Stimulated activated effector memory CD8-positive, alpha-beta T cell treated with anti-CD3 and anti-CD28 coated beads, Interleukin-12 subunit alpha, Interleukin-12 subunit beta, amount 100 ng/mL, for 72 hours (primary cell): Measurements from ENCODE around the gene DAB1.

Source experiments
- ATAC-seq: fragments of 150-1000 bp; cut with Tn5 transposase; 2 replicates; pipeline ENCODE4 v1.10.0; 2021
- DNase-seq, 2 donors: peaks; one replicate each; pipeline ENCODE4 v3.0.0; 2021 to 2022; ENCODE audit warnings: low spot score in 2 of 2
- H3K27ac Mint-ChIP-seq: one replicate; pipeline ENCODE4 v1.8.0; 2022; ENCODE audit warnings: mild to moderate bottlenecking, mixed read lengths
- H3K36me3 Mint-ChIP-seq: one replicate; pipeline ENCODE4 v1.8.0; 2022; ENCODE audit warnings: mild to moderate bottlenecking, mixed read lengths
- H3K4me1 Mint-ChIP-seq: one replicate; pipeline ENCODE4 v1.8.0; 2022; ENCODE audit warnings: mixed read lengths
- H3K4me3 Mint-ChIP-seq: one replicate; pipeline ENCODE4 v1.8.0; 2022; ENCODE audit warnings: mild to moderate bottlenecking, mixed read lengths
- H3K9me3 Mint-ChIP-seq: one replicate; pipeline ENCODE4 v1.8.0; 2022; ENCODE audit warnings: mixed read lengths

Gene DAB1

GRCh38 chr1:56978819-56979218 is 445.0 kb downstream of the DAB1 start:
- Mint-ChIP-seq H3K4me3 (no peak overlapping the region), H3K9me3 (no peaks in the 10 kb centered on the region), H3K4me1 (no peaks in the 10 kb centered on the region), H3K36me3 (no peaks in the 10 kb centered on the region), H3K27ac (no peak overlapping the region)
- ATAC-seq (no peak), DNase-seq (no peak)

- no peak overlapping the region for H3K27ac Mint-ChIP-seq
- DNase-seq: no peak
- H3K4me1 Mint-ChIP-seq: no peaks in the 10 kb centered on the region
- no peak for ATAC-seq
- H3K9me3 Mint-ChIP-seq: no peaks in the 10 kb centered on the region
- H3K36me3 Mint-ChIP-seq: no peaks in the 10 kb centered on the region
- H3K4me3 Mint-ChIP-seq: no peak overlapping the region
Observed at GRCh38 chr1:56977910-56978309, 445.9 kb downstream of the DAB1 start.

- Mint-ChIP-seq H3K36me3 (no peaks in the 10 kb centered on the region), H3K4me3 (no peak overlapping the region), H3K4me1 (no peaks in the 10 kb centered on the region), H3K9me3 (no peaks in the 10 kb centered on the region), H3K27ac (no peak overlapping the region)
- DNase-seq (no peak), ATAC-seq (no peak)
Observed at GRCh38 chr1:56975446-56975845, 448.4 kb downstream of the DAB1 start.

- Mint-ChIP-seq H3K4me1 (no peaks in the 10 kb centered on the region), H3K27ac (no peak overlapping the region)
- ATAC-seq: no peak
Observed at GRCh38 chr1:56973923-56974742, 449.7 kb downstream of the DAB1 start.

GRCh38 chr1:56972976-56973375 is 450.9 kb downstream of the DAB1 start:
- H3K4me1 Mint-ChIP-seq: no peaks in the 10 kb centered on the region
- ATAC-seq (no peak), DNase-seq (no peak)
- H3K9me3 Mint-ChIP-seq: peaks cover 3% of the 10 kb centered on the region
- H3K27ac Mint-ChIP-seq: no peak overlapping the region
- no peaks in the 10 kb centered on the region for H3K36me3 Mint-ChIP-seq
- H3K4me3 Mint-ChIP-seq: no peak overlapping the region

More at GRCh38 chr1:56973923-56974742, 449.7 kb downstream of the DAB1 start:
- Mint-ChIP-seq H3K9me3 (no peaks in the 10 kb centered on the region), H3K36me3 (no peaks in the 10 kb centered on the region), H3K4me3 (no peak overlapping the region)
- DNase-seq: no peak

- no peak for ATAC-seq
- Mint-ChIP-seq H3K4me3 (no peak overlapping the region), H3K27ac (no peak overlapping the region), H3K36me3 (no peaks in the 10 kb centered on the region), H3K9me3 (peaks cover 3% of the 10 kb centered on the region), H3K4me1 (no peaks in the 10 kb centered on the region)
- DNase-seq: no peak
Observed at GRCh38 chr1:56970280-56970679, 453.6 kb downstream of the DAB1 start.

GRCh38 chr1:56968878-56969495 is 454.9 kb downstream of the DAB1 start:
- H3K27ac Mint-ChIP-seq: no peak overlapping the region
- H3K36me3 Mint-ChIP-seq: no peaks in the 10 kb centered on the region
- no peak overlapping the region for H3K4me3 Mint-ChIP-seq
- ATAC-seq (no peak), DNase-seq (no peak)
- no peaks in the 10 kb centered on the region for H3K4me1 Mint-ChIP-seq
- H3K9me3 Mint-ChIP-seq: peaks cover 3% of the 10 kb centered on the region

GRCh38 chr1:56967900-56968832 is 455.7 kb downstream of the DAB1 start:
- no peak for DNase-seq
- H3K4me3 Mint-ChIP-seq: no peak overlapping the region

GRCh38 chr1:56967355-56967754 is 456.5 kb downstream of the DAB1 start:
- Mint-ChIP-seq H3K4me1 (no peaks in the 10 kb centered on the region), H3K27ac (no peak overlapping the region)
- ATAC-seq: no peak

More at GRCh38 chr1:56967900-56968832, 455.7 kb downstream of the DAB1 start:
- no peak overlapping the region for H3K27ac Mint-ChIP-seq
- no peak for ATAC-seq
- H3K4me1 Mint-ChIP-seq: no peaks in the 10 kb centered on the region
- no peaks in the 10 kb centered on the region for H3K36me3 Mint-ChIP-seq
- H3K9me3 Mint-ChIP-seq: peaks cover 3% of the 10 kb centered on the region

GRCh38 chr1:56966698-56966999 is 457.2 kb downstream of the DAB1 start:
- Mint-ChIP-seq H3K27ac (no peak overlapping the region), H3K36me3 (no peaks in the 10 kb centered on the region), H3K4me1 (no peaks in the 10 kb centered on the region), H3K4me3 (no peak overlapping the region), H3K9me3 (peaks cover 3% of the 10 kb centered on the region)
- DNase-seq: no peak
- no peak for ATAC-seq

More at GRCh38 chr1:56967355-56967754, 456.5 kb downstream of the DAB1 start:
- H3K36me3 Mint-ChIP-seq: no peaks in the 10 kb centered on the region
- no peak for DNase-seq
- no peak overlapping the region for H3K4me3 Mint-ChIP-seq
- peaks cover 3% of the 10 kb centered on the region for H3K9me3 Mint-ChIP-seq

GRCh38 chr1:56965916-56966697 is 457.8 kb downstream of the DAB1 start, which contains the start of gene C8B:
C8B (minus strand) TSS chr1:56966015; CDS start chr1:56965948, 67 bp downstream.
- Mint-ChIP-seq H3K4me3 (no peak within 1 kb of the TSS), H3K4me1 (no peaks in the 10 kb centered on the region), H3K9me3 (peaks cover 3% of the 10 kb centered on the region), H3K36me3 (no peaks in the 10 kb centered on the region), H3K27ac (no peak within 1 kb of the TSS)
- ATAC-seq (no peak), DNase-seq (no peak)

GRCh38 chr1:56965191-56965590 is 458.7 kb downstream of the DAB1 start:
- H3K4me3 Mint-ChIP-seq: no peak overlapping the region

GRCh38 chr1:56964349-56965017 is 459.4 kb downstream of the DAB1 start:
- DNase-seq (no peak), ATAC-seq (no peak)
- Mint-ChIP-seq H3K36me3 (no peaks in the 10 kb centered on the region), H3K4me3 (no peak overlapping the region), H3K27ac (no peak overlapping the region), H3K4me1 (no peaks in the 10 kb centered on the region), H3K9me3 (peaks cover 3% of the 10 kb centered on the region)

More at GRCh38 chr1:56965191-56965590, 458.7 kb downstream of the DAB1 start:
- DNase-seq: no peak
- no peak for ATAC-seq
- Mint-ChIP-seq H3K27ac (no peak overlapping the region), H3K9me3 (peaks cover 3% of the 10 kb centered on the region), H3K4me1 (no peaks in the 10 kb centered on the region), H3K36me3 (no peaks in the 10 kb centered on the region)

GRCh38 chr1:56963667-56964066 is 460.2 kb downstream of the DAB1 start:
- H3K4me1 Mint-ChIP-seq: no peaks in the 10 kb centered on the region
- no peak overlapping the region for H3K4me3 Mint-ChIP-seq
- ATAC-seq (no peak), DNase-seq (no peak)
- no peak overlapping the region for H3K27ac Mint-ChIP-seq
- no peaks in the 10 kb centered on the region for H3K36me3 Mint-ChIP-seq
- H3K9me3 Mint-ChIP-seq: peaks cover 2% of the 10 kb centered on the region
